Measurements from ENCODE around the gene PCSK4.

DNA sequence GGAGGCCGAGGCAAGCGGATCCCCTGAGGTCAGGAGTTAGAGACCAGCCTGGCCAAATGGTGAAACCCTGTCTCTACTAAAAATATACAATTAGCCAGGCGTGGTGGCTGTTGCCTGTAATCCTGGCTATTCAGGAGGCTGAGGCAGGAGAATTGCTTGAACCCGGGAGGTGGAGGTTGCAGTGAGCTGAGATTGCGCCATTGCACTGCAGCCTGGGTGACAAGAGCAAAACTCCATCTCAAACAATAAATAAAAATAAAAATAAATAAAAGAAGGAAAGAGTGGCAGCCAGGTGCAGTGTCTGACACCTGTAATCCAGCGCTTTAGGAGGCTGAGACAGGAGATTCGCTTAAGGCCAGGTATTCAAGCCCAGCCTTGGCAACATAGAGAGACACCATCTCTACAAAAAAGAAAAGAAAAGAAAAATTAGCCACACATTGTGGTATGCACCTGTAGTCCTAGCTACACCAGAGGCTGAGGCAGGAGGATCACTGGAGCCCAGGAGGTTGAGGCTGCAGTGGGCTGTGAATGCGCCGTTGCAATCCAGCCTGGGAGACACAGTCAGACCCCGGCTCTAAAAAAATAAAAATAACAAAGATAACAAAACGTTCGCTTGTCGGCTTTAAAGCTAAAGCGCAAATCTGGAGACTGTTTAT, 12.4 kb upstream of the PCSK4 start:
- TF ChIP-seq TCF12 (IDR thresholded peaks at IDR 0.05; ENCODE audit: low read depth, low read length), result no peak
- TF ChIP-seq, protein P1, sequence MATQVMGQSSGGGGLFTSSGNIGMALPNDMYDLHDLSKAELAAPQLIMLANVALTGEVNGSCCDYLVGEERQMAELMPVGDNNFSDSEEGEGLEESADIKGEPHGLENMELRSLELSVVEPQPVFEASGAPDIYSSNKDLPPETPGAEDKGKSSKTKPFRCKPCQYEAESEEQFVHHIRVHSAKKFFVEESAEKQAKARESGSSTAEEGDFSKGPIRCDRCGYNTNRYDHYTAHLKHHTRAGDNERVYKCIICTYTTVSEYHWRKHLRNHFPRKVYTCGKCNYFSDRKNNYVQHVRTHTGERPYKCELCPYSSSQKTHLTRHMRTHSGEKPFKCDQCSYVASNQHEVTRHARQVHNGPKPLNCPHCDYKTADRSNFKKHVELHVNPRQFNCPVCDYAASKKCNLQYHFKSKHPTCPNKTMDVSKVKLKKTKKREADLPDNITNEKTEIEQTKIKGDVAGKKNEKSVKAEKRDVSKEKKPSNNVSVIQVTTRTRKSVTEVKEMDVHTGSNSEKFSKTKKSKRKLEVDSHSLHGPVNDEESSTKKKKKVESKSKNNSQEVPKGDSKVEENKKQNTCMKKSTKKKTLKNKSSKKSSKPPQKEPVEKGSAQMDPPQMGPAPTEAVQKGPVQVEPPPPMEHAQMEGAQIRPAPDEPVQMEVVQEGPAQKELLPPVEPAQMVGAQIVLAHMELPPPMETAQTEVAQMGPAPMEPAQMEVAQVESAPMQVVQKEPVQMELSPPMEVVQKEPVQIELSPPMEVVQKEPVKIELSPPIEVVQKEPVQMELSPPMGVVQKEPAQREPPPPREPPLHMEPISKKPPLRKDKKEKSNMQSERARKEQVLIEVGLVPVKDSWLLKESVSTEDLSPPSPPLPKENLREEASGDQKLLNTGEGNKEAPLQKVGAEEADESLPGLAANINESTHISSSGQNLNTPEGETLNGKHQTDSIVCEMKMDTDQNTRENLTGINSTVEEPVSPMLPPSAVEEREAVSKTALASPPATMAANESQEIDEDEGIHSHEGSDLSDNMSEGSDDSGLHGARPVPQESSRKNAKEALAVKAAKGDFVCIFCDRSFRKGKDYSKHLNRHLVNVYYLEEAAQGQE (IDR thresholded peaks at IDR 0.05; ENCODE audit: low read depth, low read length), result no peak
- TF ChIP-seq, protein P2, sequence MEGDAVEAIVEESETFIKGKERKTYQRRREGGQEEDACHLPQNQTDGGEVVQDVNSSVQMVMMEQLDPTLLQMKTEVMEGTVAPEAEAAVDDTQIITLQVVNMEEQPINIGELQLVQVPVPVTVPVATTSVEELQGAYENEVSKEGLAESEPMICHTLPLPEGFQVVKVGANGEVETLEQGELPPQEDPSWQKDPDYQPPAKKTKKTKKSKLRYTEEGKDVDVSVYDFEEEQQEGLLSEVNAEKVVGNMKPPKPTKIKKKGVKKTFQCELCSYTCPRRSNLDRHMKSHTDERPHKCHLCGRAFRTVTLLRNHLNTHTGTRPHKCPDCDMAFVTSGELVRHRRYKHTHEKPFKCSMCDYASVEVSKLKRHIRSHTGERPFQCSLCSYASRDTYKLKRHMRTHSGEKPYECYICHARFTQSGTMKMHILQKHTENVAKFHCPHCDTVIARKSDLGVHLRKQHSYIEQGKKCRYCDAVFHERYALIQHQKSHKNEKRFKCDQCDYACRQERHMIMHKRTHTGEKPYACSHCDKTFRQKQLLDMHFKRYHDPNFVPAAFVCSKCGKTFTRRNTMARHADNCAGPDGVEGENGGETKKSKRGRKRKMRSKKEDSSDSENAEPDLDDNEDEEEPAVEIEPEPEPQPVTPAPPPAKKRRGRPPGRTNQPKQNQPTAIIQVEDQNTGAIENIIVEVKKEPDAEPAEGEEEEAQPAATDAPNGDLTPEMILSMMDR (IDR thresholded peaks at IDR 0.05 in 2 of 3, conservative IDR thresholded peaks at IDR 0.05 in 1 of 3; ENCODE audit: control insufficient read depth in 2 of 3, extremely low read depth in 1 of 3, insufficient read depth in 1 of 3, low read depth in 3 of 3, low read length in 3 of 3), result no peak

Data from GM12878 (cell line).